Measurements from ENCODE around the gene SERTAD3.
A peak's percentile ranks its signal among the peaks of the same experiment; 100 is the strongest.
"Not testable (repeated sequence)": the region's sequence is repeated elsewhere in the genome, so short reads cannot be mapped to it uniquely, and the experiment has no call there.

SERTAD3 gene

DNA sequence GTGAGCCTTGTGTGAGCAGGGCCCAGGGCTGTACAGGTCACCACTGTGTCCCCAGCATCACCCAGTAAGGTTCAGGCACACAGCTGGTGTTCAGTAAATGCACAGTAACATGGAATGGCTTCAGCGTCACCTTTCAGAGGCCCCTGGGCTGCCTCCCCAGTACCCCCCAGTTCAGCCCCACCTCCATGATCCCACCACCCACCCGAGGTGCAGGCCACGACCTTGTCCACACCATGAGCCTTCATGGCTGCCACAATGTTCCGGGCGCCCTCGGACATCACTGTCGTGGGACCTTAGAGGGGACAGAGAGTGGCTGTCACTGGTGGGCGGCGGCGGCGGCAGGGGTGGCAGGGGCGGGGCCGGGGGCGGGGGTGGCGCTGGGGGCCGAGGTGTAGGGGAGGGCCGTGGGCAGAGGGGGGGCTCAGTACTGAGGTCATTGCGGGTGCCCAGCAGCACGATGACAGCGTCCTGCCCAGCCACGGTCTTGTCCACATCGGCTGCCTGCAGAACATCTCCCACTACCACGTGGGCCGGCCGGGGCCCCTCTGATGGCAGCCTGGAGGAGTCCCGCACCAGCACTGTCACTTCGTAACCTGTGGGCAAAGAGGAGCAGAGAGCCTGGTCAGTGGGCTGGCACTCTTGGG, 13.9 kb upstream of the SERTAD3 start:
- no peak for DNase-seq

DNA sequence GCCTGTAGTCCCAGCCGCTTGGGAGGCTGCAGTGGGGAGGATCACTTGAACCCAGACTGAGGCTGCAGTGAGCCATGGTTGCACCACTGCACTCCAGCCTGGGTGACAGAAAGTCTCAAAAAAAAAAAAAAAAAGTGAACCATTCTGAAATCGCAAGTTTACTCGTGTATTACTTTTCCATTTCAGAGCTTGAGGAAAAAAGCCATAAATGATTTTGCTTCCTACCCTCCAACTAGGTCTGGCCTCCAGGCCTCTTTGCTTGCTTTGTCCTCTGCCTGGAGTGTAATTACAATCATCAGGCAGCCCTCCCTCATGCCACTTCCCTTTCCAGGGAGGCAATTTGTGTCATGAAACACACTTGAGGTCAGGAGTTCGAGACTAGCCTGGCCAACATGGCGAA, 12.9 kb upstream of the SERTAD3 start:
- DNase-seq = no peak

DNA sequence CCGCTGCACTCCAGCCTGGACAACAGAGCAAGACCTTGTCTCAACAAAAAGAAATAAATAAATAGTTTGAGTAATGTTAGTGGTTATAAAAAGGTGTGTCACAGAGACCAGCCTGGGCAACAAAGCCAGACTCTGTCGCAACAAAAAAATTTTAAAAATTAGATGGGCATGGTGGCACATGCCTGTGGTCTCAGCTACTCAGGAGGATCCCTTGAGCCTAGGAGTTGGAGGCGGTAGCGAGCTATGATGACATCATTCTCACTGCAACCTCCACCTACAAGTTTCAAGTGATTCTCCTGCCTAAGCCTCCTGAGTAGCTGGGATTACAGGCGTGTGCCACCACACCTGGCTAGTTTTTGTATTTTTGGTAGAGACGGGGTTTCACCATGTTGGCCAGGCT, 9.8 kb upstream of the SERTAD3 start:
- DNase-seq = not testable (repeated sequence)

DNA sequence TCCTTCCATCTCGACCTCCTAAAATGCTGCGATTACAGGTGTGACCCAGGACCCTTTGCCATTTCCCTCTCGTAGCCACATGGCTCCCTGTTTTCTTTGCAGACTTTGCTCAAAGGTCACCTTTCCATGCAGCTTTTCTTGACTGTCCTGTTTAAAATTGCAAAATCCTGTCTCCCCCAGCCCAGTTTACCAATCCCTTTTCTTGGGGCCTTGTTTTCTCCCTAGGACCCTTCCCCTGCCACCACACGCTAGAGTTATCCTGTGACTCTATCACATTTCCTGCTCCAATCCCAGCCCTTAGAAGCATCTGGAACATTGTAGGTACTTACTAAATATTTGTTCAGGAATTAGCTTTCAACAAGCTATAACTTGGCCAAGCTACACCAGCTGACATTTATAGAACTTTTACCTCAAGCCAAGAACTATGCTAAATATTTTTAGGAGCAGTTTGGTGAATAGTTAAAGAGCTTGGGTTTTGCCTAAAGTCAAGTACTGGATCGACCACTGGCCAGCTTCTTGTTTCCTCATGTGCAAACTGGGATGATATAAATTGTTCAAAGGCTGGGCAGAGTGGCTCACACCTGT, 9.1 kb upstream of the SERTAD3 start:
- no peak for DNase-seq

DNA sequence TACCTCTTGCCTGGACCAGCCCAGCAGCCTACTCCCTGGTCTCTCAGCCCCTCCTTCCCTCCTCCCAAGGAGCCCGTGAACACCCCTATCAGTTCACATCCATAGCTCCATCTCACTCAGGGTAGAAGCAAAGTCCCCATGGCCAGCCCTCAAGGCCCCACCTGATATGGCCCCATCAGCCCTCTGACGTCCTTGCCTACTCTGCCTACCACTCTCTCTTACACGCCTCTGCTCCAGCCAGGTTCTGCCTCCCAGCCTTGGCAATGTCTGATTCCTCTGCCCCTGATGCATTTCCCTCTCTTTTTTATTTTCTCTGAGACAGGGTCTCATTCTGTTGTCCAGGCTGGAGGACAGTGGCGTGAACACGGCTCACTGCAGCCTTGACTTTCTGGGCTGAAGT, 7.9 kb upstream of the SERTAD3 start:
- DNase-seq = no peak

DNA sequence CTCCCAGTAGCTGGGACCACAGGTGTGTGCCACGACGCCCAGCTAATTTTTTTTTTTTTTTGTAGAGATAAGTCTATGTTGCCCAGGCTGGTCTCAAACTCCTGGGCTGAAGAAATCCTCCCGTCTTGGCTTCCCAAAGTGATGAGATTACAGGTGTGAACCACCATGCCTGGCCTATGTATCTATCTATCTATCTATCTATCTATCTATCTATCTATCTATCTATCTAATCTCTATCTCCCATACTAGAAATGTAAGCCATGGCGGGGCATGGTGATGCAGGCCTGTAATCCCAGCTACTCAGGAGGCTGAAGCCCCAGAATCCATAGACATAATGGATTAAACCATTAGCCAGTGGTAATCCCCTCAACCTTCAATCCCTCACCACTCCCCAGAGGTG, 6.5 kb upstream of the SERTAD3 start:
- DNase-seq = no peak

DNA sequence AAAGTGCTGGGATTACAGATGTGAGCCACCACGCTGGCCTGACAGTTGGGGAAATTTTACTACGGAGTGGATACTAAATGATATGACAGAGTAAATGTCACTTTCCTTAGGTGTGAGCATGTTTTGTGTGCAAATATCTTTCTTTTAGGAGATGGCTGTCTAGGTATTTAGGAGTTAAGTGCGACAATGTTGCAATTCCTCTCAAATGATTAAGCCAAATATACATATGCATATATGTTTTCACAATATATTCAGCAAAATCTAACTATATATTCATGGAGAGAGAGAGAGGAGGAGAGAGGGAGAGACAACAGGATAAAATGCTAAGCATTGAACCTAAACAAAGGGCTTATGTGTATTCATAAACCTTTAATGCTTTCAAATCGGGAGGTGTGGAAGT, 5.4 kb upstream of the SERTAD3 start:
- DNase-seq = no peak

DNA sequence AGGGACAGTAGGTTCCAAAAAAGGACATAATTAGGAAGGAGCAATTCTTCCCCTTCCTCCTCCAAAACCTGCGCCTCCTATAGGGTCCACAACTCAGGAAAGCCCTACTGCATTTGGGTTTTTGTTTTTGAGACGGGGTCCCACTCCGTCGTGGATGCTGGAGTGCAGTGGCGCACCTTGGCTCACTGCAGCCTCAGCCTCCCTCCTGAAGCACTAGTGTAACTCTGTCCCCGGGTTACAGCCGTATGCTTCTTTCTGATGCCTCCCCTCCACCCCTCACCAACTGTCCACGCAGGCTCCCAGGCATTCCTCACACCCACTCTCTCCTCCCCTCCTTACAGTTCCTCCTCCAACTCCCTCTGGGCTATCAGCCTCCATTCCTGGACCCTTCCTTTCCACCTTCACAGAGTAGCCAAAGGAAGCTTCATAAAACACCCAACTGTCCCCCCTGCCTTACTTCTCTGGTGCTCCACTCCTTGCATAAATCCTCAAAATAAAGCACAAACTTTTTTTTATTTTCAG, 2.2 kb upstream of the SERTAD3 start:
- DNase-seq = no peak

DNA sequence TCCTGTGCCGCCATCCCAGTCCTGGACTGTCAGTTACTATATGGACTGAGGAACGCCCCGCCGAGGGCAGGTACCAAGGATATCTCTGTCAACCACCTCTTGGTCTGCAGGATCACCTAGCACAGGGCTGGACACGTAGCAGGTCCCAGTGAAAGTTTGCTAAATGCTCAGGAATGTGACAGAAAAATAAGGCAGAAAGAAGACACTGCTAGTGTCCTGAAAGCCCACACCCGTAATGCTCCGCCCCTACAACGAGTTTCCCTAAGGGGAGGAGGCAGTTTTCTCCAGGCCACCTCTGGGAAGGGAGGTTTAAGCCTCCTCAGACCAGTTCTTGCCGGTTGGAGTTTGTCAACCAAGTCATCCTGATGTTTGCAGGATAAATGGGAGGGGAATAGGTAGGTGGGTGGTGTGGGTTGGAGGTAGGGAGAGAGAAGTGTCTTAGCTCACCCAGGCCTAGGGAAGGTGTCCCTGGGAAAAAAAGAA, 1.7 kb upstream of the SERTAD3 start:
- DNase-seq = no peak

DNA sequence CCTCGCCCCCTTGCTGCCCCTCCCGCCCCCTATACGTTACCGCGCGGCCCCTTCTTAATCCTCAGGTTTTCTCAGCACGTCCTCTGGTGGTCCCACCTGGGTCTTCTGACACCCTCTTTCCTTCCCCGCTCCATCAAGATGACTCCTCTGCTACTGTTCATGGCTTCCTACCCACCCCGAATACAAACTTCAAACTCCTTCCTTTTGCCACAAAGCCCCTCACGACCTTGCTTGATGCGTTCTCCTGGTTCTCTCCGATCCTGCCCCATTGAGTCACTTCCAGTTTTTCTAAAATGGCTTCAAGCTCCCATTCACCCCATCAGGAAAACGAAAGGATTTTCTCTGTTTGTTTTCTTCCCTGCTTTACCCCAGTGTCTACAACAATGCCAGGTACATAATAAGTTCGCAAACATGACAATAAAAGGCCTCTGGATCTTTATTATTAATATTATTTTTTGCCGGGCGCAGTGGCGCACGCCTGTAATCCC, 734 bp upstream of the SERTAD3 start:
- no peak for DNase-seq

DNA sequence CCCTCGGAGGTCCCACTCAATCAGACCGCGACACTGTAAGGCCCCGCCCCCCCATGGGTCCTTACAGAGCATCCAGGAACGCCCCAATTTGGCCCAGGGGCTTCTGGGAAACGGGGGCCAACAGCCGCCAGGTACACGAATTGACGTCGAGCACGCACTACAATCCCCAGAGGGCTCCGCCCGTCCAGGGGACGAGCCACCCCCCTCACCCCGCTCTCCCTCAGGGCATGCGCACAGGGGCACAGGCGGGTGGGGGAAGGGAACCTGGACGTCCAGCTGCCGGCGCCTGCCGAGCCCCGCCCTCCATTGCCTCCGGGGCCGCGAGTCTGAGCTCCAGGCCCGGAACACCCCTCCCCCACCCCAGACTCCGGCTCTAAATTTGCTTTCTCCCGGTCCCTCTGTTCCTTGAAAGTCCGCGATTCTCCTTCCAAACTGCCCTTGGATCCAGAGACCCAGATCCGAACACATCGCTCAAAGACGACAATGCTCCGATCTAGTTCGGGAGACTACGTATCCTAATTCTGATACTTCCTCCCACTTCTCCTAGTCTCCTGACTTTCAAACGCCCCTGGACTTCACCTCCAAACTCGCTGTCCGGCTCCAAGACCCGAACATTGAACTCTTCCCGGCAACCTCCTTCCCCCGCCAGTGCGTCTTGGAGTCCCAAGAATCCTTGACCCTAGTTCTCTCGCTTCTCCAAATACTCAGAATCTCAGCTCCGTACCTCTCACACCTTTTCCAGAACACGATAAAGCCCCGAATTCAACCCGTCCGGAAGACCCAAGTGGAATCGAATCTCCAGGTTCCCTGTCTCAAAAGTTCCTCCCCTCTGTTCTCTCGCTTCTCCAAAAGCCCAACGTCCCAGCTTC, 770 bp downstream of the SERTAD3 start:
- DNase-seq = peak; percentile 93

DNA sequence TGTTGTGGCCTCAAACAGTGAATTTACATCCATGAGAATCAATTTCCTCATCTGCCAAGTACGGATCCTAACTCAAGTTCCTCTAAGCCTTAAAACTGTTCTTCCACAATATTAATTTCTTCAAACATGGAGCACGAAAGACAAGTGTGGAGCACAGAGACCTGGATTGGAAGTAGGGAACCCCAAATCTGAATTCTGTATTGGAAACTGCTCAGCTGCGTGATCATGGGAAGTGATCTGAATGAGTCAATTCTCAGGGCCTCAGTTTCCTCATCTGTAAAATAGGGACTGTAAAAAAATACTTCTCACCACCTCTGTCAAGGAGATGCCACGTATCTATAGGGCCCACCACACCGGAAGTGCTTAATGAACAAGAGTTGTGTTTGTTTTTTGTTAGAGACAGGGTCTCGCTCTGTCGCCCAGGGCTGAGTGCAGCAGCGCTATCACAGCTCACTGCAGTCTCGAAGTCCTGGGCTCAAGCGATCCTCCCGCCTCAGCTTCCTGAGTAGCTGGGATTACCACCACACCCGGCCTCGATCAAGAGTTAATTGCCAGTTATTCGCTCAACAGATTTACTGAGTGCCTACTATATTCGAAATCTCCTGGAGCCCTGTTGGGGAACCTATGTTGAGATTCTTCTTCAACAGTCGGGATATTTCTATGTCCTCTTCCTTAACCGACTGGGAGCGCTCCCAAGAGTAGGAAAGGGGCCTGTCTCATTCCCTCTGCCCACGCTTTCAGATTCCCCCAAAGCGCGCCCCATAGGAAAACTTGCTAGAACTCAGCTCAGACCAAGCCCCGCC, 1.6 kb downstream of the SERTAD3 start:
- DNase-seq = no peak

DNA sequence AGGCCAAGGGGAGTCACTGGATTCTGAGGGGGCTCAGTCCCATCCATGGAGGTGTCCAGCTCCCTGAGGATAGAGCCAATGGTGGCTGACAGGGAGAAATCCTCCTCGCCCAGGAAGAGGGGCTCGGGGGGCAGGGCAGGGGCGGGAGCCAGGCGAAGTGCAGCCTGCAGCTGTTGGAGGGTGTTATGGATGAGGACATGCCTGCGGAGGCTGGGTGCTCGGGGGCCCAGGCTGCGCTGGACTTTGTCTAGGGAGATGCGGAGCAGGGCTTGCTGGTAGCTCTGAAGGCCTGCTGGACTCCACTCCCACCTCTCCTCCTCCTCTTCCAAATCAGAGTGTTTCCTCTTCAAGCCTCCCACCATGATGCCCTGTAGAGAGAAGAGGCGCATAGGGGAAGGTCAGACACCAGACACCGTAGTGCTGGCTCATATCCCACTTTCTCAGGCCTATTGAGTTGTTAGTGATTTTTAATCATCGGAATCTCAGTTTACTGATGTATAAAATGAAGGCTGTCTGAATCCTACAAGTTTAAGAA, 2.3 kb downstream of the SERTAD3 start:
- no peak for DNase-seq

DNA sequence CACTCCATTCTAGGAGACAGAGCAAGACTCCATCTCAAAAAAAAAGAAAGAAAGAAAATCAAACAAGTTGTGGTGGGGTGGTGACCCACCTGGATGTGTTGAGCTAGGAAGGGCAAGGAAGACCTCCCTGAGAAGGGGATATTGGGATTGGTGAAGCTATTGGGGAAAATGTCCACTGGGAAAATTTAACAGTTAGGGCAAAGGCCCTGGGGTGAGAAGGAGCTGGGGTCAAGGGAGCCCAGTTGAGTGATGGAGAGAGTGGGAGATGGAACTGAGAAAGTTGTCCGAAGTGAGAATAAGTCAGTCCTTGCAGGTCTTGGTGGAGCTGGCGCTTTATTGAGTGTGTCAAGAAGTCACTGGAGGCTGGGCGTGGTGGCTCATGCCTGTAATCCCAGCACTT, 5.9 kb downstream of the SERTAD3 start:
- DNase-seq = no peak

DNA sequence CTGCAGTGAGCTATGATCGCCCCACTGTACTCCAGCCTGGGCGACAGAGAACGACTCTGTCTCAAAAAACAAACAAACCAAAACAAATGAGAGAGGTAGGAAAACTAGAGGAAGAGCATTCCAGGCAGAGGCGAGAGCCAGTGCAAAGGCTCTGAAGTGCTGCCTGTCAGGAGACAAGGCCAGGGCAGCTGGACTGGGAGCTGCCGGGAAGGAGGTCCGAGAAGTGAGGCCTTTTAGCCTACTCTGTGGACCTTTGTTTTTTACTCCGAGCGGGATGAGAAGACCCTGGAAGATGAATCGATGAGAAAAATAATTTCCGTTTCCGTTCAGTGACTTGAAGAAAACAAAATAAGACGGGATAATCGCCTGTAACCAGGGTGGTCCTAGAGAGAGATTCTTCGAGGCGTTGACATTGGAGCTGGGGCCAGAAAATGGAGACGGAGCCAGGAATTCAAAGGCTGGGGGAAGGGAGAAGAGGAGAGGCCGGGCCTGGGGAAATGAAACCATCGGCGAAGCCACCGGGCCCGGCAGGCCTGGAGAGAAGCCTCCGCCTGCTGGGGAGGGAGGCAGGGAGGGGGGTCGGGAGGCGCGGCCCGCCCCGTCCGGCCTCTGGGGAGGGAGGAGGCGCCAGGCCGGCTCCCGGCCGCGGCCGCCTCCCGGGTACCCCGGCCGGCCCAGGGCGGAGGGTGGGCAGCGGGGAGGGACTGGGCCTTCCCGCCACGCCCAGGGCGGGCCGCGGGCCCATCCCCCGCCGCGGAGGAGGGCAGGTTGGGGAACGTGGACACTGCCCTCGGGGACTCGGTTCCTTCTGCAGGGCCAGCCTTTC, 10.5 kb downstream of the SERTAD3 start:
- DNase-seq = peak; percentile 58

DNA sequence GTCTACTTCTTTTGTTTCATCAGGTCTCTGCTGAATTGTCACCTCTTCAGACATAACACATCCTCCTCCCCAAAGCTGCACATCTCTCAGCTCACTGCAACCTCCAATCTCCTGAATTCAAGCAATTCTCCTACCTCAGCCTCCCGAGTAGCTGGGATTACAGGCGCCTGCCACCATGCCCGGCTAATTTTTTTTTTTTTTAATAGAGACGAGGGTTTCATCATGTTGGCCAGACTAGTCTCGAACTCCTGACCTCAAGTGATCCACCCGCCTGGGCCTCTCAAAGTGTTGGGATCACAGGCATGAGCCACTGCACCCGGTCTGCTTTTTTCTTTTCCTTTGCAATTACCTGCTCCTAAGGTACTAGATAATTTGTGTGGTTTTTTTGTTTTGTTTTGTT, 11.4 kb downstream of the SERTAD3 start:
- DNase-seq = not testable (repeated sequence)

DNA sequence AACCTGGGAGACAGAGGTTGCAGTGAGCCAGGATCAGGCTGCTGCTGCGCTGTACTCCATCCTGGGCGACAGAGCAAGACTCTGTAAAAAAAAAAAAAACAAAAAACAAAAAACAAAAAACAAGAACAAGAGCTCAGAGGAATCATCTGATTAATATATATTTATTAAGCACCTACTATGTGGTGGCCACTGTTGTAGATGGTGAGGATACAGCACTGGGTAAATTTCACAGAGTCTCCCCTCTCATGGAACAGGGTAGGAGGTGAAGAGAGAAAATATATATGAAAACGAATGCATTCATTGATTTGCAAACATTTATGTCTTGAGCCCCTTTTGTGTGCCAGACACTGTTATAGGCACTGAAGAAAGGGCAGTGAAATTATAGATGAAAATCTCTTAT, 12.4 kb downstream of the SERTAD3 start:
- no peak for DNase-seq

DNA sequence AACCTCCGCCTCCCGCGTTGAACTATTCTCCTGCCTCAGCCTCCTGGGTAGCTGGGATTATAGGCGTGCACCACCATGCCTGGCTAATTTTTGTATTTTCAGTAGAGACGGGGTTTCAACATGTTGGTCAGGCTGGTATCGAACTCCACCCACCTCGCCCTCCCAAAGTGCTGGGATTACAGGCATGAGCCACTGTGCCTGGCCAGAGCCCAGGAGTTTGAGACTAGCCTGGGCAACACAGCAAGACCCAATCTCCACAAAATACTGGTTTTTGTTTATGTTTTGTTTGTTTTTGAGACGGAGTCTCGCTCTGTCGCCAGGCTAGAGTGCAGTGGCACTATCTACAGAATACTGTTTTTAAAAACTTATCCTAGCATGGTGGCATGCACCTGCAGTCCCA, 13.9 kb downstream of the SERTAD3 start:
- DNase-seq = not testable (repeated sequence)

DNA sequence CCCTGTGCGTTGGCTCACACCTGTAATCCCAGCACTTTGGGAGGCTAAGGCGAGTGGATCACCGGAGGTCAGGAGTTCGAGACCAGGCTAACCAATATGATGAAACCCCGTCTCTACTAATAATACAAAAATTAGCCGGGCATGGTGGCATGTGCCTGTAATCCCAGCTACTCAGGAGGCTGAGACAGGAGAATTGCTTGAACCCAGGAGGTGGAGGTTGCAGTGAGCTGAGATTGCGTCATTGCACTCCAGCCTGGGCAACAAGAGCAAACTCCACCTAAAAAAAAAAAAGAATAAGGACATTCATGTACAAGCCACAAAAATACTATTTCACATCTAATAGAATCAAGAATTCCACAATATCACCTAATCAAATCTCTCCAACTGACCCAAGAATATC, 15.9 kb downstream of the SERTAD3 start:
- DNase-seq = not testable (repeated sequence)

DNA sequence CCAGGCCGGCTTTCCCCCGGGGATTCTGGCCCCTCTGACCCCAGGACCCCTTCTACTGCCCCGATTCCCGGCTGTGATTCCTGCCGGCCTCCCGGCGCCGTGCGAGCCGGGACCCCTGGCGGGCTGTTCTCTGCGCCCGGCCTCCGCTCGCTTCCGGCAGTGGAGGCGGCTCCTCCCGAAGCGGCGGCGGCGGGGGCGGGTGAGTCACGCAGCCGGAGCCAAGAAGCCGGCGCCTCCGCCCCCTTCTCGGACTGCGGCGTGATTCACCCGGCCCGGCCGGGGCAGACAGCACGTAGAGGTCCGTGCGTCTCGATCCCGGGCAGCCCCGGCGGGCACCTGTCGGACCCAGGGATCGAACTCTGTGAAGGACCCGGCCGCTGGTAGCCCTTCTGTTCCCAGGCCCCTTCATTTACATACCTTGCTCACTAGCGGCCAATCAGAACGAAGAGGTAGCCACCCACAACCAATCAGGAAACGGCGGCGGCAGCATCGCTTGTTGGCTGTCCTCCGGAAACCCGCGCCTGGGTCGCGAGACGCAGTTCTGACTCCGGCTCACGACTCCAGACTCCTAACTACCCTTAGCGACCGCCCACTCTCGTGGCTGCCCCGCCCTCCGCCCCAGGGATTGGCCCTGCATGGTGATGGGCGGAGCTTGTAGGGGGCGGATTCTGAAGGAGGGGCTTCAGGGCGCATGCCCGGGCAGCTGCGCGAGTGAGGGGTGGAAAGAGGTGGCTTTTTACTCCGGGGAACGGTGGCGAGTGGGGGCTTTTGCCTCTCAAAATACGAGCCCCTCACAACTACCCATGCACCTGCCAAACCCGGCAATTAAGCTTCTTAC, 18.5 kb downstream of the SERTAD3 start, which contains the start of gene SERTAD1:
Gene SERTAD1 (minus strand): TSS at position 543 of the 838 bp plus-strand sequence. CDS start 2,446 bp downstream, outside the sequence.
- peak; percentile 97 for DNase-seq
